ENCODE data around the gene TCHP.

Gene TCHP

GRCh38 chr12:109876406-109876805 lies 23.7 kb upstream of the TCHP start:
- peak overlapping the region; percentile 25 for H3K27ac ChIP-seq
- no peaks in the 10 kb centered on the region for H3K9me3 ChIP-seq
- no peak overlapping the region for H3K4me3 ChIP-seq (ENCODE audit: low read depth in 1 of 2, low read length in 1 of 2)
- H3K27me3 ChIP-seq: no peaks in the 10 kb centered on the region
- TF ChIP-seq CTCF (IDR thresholded peaks at IDR 0.05): no peak
- peaks cover 57 to 65% of the 10 kb centered on the region in 2 experiments for H3K4me1 ChIP-seq (ENCODE audit: control insufficient read depth in 1 of 2, insufficient read depth in 1 of 2, low read depth in 1 of 2, low read length in 1 of 2)
- no peaks in the 10 kb centered on the region for H3K36me3 ChIP-seq

GRCh38 chr12:109877504-109878246 lies 22.4 kb upstream of the TCHP start:
- Histone ChIP-seq H3K27ac (peak overlapping the region; percentile 84), H3K27me3 (no peaks in the 10 kb centered on the region), H3K4me1 (ENCODE audit: control insufficient read depth in 1 of 2, insufficient read depth in 1 of 2, low read depth in 1 of 2, low read length in 1 of 2) (peaks cover 44 to 52% of the 10 kb centered on the region in 2 experiments), H3K4me3 (ENCODE audit: low read depth in 1 of 2, low read length in 1 of 2) (no peak overlapping the region), H3K36me3 (no peaks in the 10 kb centered on the region), H3K9me3 (no peaks in the 10 kb centered on the region)
- TF ChIP-seq CTCF (IDR thresholded peaks at IDR 0.05): no peak

- TF ChIP-seq CTCF (IDR thresholded peaks at IDR 0.05): no peak
- Histone ChIP-seq H3K27me3 (no peaks in the 10 kb centered on the region), H3K36me3 (no peaks in the 10 kb centered on the region), H3K9me3 (no peaks in the 10 kb centered on the region), H3K27ac (peak overlapping the region; percentile 84), H3K4me3 (ENCODE audit: low read depth in 1 of 2, low read length in 1 of 2) (peak overlapping the region in 1 of 2 experiments; percentile 80), H3K4me1 (ENCODE audit: control insufficient read depth in 1 of 2, insufficient read depth in 1 of 2, low read depth in 1 of 2, low read length in 1 of 2) (peaks cover 41 to 47% of the 10 kb centered on the region in 2 experiments)
Observed at GRCh38 chr12:109878247-109878625, 21.8 kb upstream of the TCHP start.

GRCh38 chr12:109878749-109879148 lies 21.3 kb upstream of the TCHP start:
- peak overlapping the region; percentile 84 for H3K27ac ChIP-seq
- TF ChIP-seq CTCF (IDR thresholded peaks at IDR 0.05): no peak
- no peaks in the 10 kb centered on the region for H3K9me3 ChIP-seq
- no peaks in the 10 kb centered on the region for H3K27me3 ChIP-seq
- H3K4me1 ChIP-seq (ENCODE audit: control insufficient read depth in 1 of 2, insufficient read depth in 1 of 2, low read depth in 1 of 2, low read length in 1 of 2): peaks cover 41 to 47% of the 10 kb centered on the region in 2 experiments
- H3K4me3 ChIP-seq (ENCODE audit: low read depth in 1 of 2, low read length in 1 of 2): peak overlapping the region; percentile 80 to 96
- H3K36me3 ChIP-seq: no peaks in the 10 kb centered on the region

GRCh38 chr12:109879351-109880042 lies 20.6 kb upstream of the TCHP start:
- H3K9me3 ChIP-seq: no peaks in the 10 kb centered on the region
- H3K4me1 ChIP-seq (ENCODE audit: control insufficient read depth in 1 of 2, insufficient read depth in 1 of 2, low read depth in 1 of 2, low read length in 1 of 2): peaks cover 41 to 43% of the 10 kb centered on the region in 2 experiments
- H3K27me3 ChIP-seq: no peaks in the 10 kb centered on the region
- no peaks in the 10 kb centered on the region for H3K36me3 ChIP-seq
- H3K4me3 ChIP-seq (ENCODE audit: low read depth in 1 of 2, low read length in 1 of 2): peak overlapping the region; percentile 80 to 96
- no peak for TF ChIP-seq CTCF (IDR thresholded peaks at IDR 0.05)
- H3K27ac ChIP-seq: peak overlapping the region; percentile 84
